HepG2 (cell line): ENCODE measurements around the gene ACTR6. TPM values are rescaled to one million over a fixed set of nuclear protein-coding genes. Genes with fewer than 3 reads are reported as not detected.

ENCODE experiments used
- ATAC-seq: fragments of 200-7000 bp; cut with Tn5 transposase; 3 replicates; pipeline ENCODE4 v1.9.1; 2020; ENCODE audit warnings: mild to moderate bottlenecking, moderate library complexity
- BruUV-seq: library from RNA; stranded (reverse); fragments of 400-500 nt; replicated peaks from 2 replicates; lab custom pipeline; 2021; lab: Mats Ljungman, UMichigan
- CTCF ChIA-PET: fragments of 300-600 bp; formaldehyde crosslinking; extraction: SDS; loops from one replicate; lab custom pipeline; 2021; ENCODE audit warnings: low total read pairs, inconsistent platforms, low intra/inter-chr PET ratio; lab: Yijun Ruan, JAX
- POLR2A ChIA-PET: fragments of 350-600 bp; sonication (Branson Sonifier 250); formaldehyde crosslinking; loops from one replicate; lab custom pipeline; 2020; ENCODE audit warnings: antibody characterized with exemption, inconsistent platforms; lab: Yijun Ruan, JAX
- DNase-seq: peaks from one replicate; pipeline ENCODE4 v3.0.0-alpha.2; 2015; ENCODE audit warnings: low spot score
- FAIRE-seq: peaks from 3 replicates; lab custom pipeline; 2011; peaks lifted over from hg19 to GRCh38; lab: Jason Lieb, UNC
- H2AFZ ChIP-seq: one replicate; pipeline ENCODE4 v1.6.1; 2011; ENCODE audit warnings: low read length, inconsistent platforms
- H3K27ac ChIP-seq: fragments of 300-600 bp; 3 replicates; pipeline ENCODE4 v1.8.0; 2011; ENCODE audit warnings: mixed run types, mild to moderate bottlenecking, mixed read lengths, low read length, inconsistent platforms; ENCODE audit not compliant: insufficient read depth; ENCODE audit errors: extremely low read length
- H3K27me3 ChIP-seq, 2 experiments: fragments of 200-600 bp in 1 of 2; 2 replicates in 1 of 2; 3 replicates in 1 of 2; pipeline versions ENCODE4 v1.6.0 to v1.8.0; 2011; ENCODE audit warnings: low read length in 2 of 2, mild to moderate bottlenecking in 2 of 2, moderate library complexity in 2 of 2, inconsistent platforms in 1 of 2; ENCODE audit not compliant: insufficient read depth in 2 of 2, control insufficient read depth in 1 of 2
- H3K36me3 ChIP-seq, 2 experiments: fragments of 200-600 bp in 1 of 2; replicated peaks in 1 of 2; 2 replicates in 1 of 2; 3 replicates in 1 of 2; pipeline versions ENCODE4 v1.5.1 to v1.8.0; 2011; ENCODE audit warnings: low read length in 2 of 2, inconsistent platforms in 1 of 2; ENCODE audit not compliant: insufficient read depth in 2 of 2, control insufficient read depth in 1 of 2
- H3K4me1 ChIP-seq: 2 replicates; pipeline ENCODE4 v1.5.1; 2012; ENCODE audit warnings: low read length, inconsistent platforms; ENCODE audit not compliant: insufficient read depth
- H3K4me2 ChIP-seq: 2 replicates; pipeline ENCODE4 v1.6.0; 2011; ENCODE audit warnings: low read depth, low read length, inconsistent platforms
- H3K4me3 ChIP-seq, 3 experiments: fragments of 200-600 bp in 1 of 3; sonication (generic), shearing (Covaris generic) in 1 of 3; replicated peaks in 1 of 3; 2 replicates each; pipeline ENCODE4 v1.5.1; 2011 to 2016; ENCODE audit warnings: low read length in 3 of 3, inconsistent platforms in 2 of 3, low read depth in 2 of 3, mild to moderate bottlenecking in 2 of 3, control low read depth in 1 of 3, mixed read lengths in 1 of 3; ENCODE audit not compliant: insufficient read depth in 1 of 3
- H3K79me2 ChIP-seq: one replicate; pipeline ENCODE4 v1.6.1; 2011; ENCODE audit warnings: low read length, inconsistent platforms; ENCODE audit not compliant: insufficient read depth
- H3K9ac ChIP-seq: 2 replicates; pipeline ENCODE4 v1.6.0; 2011; ENCODE audit warnings: mild to moderate bottlenecking, low read depth, low read length, inconsistent platforms; ENCODE audit not compliant: insufficient read depth
- H3K9me3 ChIP-seq: 2 replicates; pipeline ENCODE4 v1.5.1; 2012; ENCODE audit warnings: mild to moderate bottlenecking, low read length
- H4K20me1 ChIP-seq: 2 replicates; pipeline ENCODE4 v1.6.0; 2011; ENCODE audit warnings: inconsistent platforms, mild to moderate bottlenecking, low read length, moderate library complexity; ENCODE audit not compliant: insufficient read depth
- FOXA1 ChIP-seq, 2 experiments: fragments of 450-650 bp in 1 of 2; sonication (generic) in 1 of 2; formaldehyde crosslinking in 1 of 2; IDR thresholded peaks; 2 replicates each; pipeline versions ENCODE4 v1.4.0 to v1.6.1; 2016 to 2020; ENCODE audit warnings: missing genetic modification reagents in 1 of 2
- MAFF ChIP-seq: IDR thresholded peaks from 2 replicates; pipeline ENCODE4 v1.6.1; 2011; ENCODE audit warnings: low read depth, low read length, improper control_type of control experiment
- MAFK ChIP-seq, 2 experiments: IDR thresholded peaks in 1 of 2; conservative IDR thresholded peaks in 1 of 2; 2 replicates each; pipeline ENCODE4 v1.6.1; 2011; ENCODE audit warnings: improper control_type of control experiment in 2 of 2, low read length in 2 of 2
- NCOR1 ChIP-seq: fragments of 200-600 bp; sonication (generic); IDR thresholded peaks from 2 replicates; pipeline ENCODE4 v1.7.0; 2017; ENCODE audit warnings: antibody characterized with exemption, low read length, borderline replicate concordance
- POGZ ChIP-seq: sonication (generic); formaldehyde crosslinking; IDR thresholded peaks from 2 replicates; pipeline ENCODE4 v1.4.0; 2020; ENCODE audit warnings: mild to moderate bottlenecking, missing genetic modification reagents
- SMAD9 ChIP-seq: sonication (generic); formaldehyde crosslinking; IDR thresholded peaks from 2 replicates; pipeline ENCODE4 v1.5.1; 2020; ENCODE audit warnings: mild to moderate bottlenecking, missing genetic modification reagents
- SNAPC5 ChIP-seq: sonication (generic); formaldehyde crosslinking; IDR thresholded peaks from 2 replicates; pipeline ENCODE4 v1.8.1; 2023; ENCODE audit warnings: mild to moderate bottlenecking, missing genetic modification reagents, borderline replicate concordance
- SP4 ChIP-seq: sonication (generic); formaldehyde crosslinking; IDR thresholded peaks from 2 replicates; pipeline ENCODE4 v1.8.1; 2023; ENCODE audit warnings: mild to moderate bottlenecking, missing genetic modification reagents
- TBX2 ChIP-seq: sonication (generic); formaldehyde crosslinking; IDR thresholded peaks from 2 replicates; pipeline ENCODE4 v1.5.0; 2020; ENCODE audit warnings: missing genetic modification reagents, mild to moderate bottlenecking, borderline replicate concordance
- TGIF2 ChIP-seq: IDR thresholded peaks from 2 replicates; pipeline ENCODE4 v1.6.1; 2016; ENCODE audit warnings: control low read depth, missing compliant biosample characterization
- ZBTB21 ChIP-seq: sonication (generic); formaldehyde crosslinking; IDR thresholded peaks from 2 replicates; pipeline ENCODE4 v1.4.0; 2020; ENCODE audit warnings: missing genetic modification reagents
- ZBTB34 ChIP-seq: sonication (generic); formaldehyde crosslinking; IDR thresholded peaks from 2 replicates; pipeline ENCODE4 v1.8.0; 2022; ENCODE audit warnings: mild to moderate bottlenecking, missing genetic modification reagents
- ZBTB43 ChIP-seq: sonication (generic); formaldehyde crosslinking; conservative IDR thresholded peaks from 2 replicates; pipeline ENCODE4 v1.4.0; 2020; ENCODE audit warnings: missing genetic modification reagents
- ZNF615 ChIP-seq: sonication (generic); formaldehyde crosslinking; IDR thresholded peaks from 2 replicates; pipeline ENCODE4 v1.5.0; 2020; ENCODE audit warnings: mild to moderate bottlenecking, missing genetic modification reagents, borderline replicate concordance
- WGBS: methylation state at CpG from one replicate; pipeline ENCODE4 v1.1.6; 2017; ENCODE audit warnings: low lambda C conversion rate; 5-methylcytosine and 5-hydroxymethylcytosine counted together
- in situ Hi-C: cut with HindIII; loops from 2 replicates; pipeline ENCODE4 v1.10.0; 2017; ENCODE audit warnings: low pct_unique_long_range_greater_than_20kb; ENCODE audit not compliant: extremely low pct_ligation_motif_present
- intact Hi-C: fragments of 100-400 bp; cut with micrococcal nuclease; formaldehyde crosslinking; loops from one replicate; pipeline ENCODE4 v1.10.0; 2022; ENCODE audit not compliant: unreplicated experiment
- polyA plus RNA-seq, 8 experiments: library from polyadenylated mRNA; depleted of rRNA in 3 of 8; stranded (reverse) in 7 of 8; unstranded in 1 of 8; fragments of >200 nt; fragmentation: Illumina TruSeq in 4 of 8; extraction: Trizol in 4 of 8; gene quantifications; 2 replicates each; pipeline versions ENCODE4 v1.2.1 to v1.2.3, GENCODE V29; 2011 to 2016; ENCODE audit warnings: low read depth in 4 of 8, missing spikeins in 1 of 8, mixed read lengths in 1 of 8; ENCODE audit not compliant: insufficient read depth in 1 of 8
- total RNA-seq, 5 experiments: library from RNA; depleted of rRNA; stranded (reverse); fragments of >200 nt; fragmentation: Illumina TruSeq; extraction: Trizol; gene quantifications; 2 replicates each; pipeline ENCODE4 v1.2.3, GENCODE V29; 2016; ENCODE audit warnings: low read depth in 1 of 5
- TF ChIP-seq, protein P1 (sequence below): sonication (generic); formaldehyde crosslinking; IDR thresholded peaks from 2 replicates; pipeline ENCODE4 v1.4.0; 2020; ENCODE audit warnings: missing genetic modification reagents

The ACTR6 gene
- total and polyA plus RNA-seq, 2 of the 13 experiments (the other 11 are each of a cell fraction or from before 2014, with no cell fraction given) = 12.9 to 22.4 TPM

DNA sequence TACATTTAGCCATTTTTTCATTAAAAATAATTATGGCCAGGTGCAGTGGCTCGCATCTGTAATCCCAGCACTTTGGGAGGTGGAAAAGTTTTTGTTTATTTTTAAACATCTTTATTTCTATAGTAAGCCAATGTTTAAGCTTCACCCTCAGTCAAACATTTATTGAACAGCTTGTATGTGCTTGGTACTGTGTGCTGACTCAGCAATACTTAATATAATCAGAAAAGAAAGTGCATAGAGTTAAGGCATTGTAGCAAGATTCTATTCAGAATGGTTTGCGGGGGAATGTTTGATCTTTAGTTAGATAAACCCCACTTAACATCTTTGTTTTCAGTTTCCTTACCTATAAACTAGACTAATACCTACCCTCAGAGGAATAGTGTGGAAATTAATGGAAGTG, 11.1 kb downstream of the ACTR6 start:
- DNase-seq (no peak), FAIRE-seq (no peak), ATAC-seq (no peak)
- no peak overlapping the region for H3K4me3 ChIP-seq
- 95% methylated on average over 2 of the region's 2 CpGs for WGBS
- H3K9ac ChIP-seq = no peak overlapping the region
- no TSS peak for BruUV-seq
- peaks cover 8 to 48% of the 10 kb centered on the region in 2 experiments for H3K36me3 ChIP-seq
- TF ChIP-seq NCOR1 = no peak
- TF ChIP-seq ZBTB43 = no peak
- TF ChIP-seq SNAPC5 = no peak
- TF ChIP-seq ZNF615 = no peak
- TF ChIP-seq SMAD9 (CRISPR knock-in tag) = no peak
- no peak for TF ChIP-seq SP4 (CRISPR knock-in tag)
- no peak for TF ChIP-seq FOXA1 (IDR thresholded peaks at IDR 0.05)
- TF ChIP-seq FOXA1 (CRISPR knock-in tag; IDR thresholded peaks at IDR 0.05) = no peak
- peak; percentile 99 for TF ChIP-seq MAFF
- TF ChIP-seq TBX2 (CRISPR knock-in tag) = no peak
- no peak for TF ChIP-seq ZBTB34
- no peak for TF ChIP-seq ZBTB21 (CRISPR knock-in tag)
- no peak for TF ChIP-seq TGIF2
- TF ChIP-seq, protein P1, sequence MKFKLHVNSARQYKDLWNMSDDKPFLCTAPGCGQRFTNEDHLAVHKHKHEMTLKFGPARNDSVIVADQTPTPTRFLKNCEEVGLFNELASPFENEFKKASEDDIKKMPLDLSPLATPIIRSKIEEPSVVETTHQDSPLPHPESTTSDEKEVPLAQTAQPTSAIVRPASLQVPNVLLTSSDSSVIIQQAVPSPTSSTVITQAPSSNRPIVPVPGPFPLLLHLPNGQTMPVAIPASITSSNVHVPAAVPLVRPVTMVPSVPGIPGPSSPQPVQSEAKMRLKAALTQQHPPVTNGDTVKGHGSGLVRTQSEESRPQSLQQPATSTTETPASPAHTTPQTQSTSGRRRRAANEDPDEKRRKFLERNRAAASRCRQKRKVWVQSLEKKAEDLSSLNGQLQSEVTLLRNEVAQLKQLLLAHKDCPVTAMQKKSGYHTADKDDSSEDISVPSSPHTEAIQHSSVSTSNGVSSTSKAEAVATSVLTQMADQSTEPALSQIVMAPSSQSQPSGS (CRISPR knock-in tag) = no peak
- TF ChIP-seq POGZ (CRISPR knock-in tag) = no peak
- peak; percentile 99 to 100 for TF ChIP-seq MAFK (conservative IDR thresholded peaks at IDR 0.05 in 1 of 2, IDR thresholded peaks at IDR 0.05 in 1 of 2; ENCODE audit: low read length in 2 of 2)
- in situ Hi-C loops (no loop called here), intact Hi-C loops (no loop called here)
- no peaks in the 10 kb centered on the region for H3K79me2 ChIP-seq
- H3K27ac ChIP-seq = no peak overlapping the region
- POLR2A ChIA-PET = interaction anchor here (1.7 kb wide), 1 partner anchor 11 kb away, joined by 4 read pairs; the partner anchor contains the start of gene ACTR6
- H3K4me1 ChIP-seq = peaks cover 39% of the 10 kb centered on the region
- H3K4me2 ChIP-seq = no peak overlapping the region
- CTCF ChIA-PET = no interaction called here
- no peaks in the 10 kb centered on the region for H3K9me3 ChIP-seq
- no peak overlapping the region for H2AFZ ChIP-seq
- no peaks in the 10 kb centered on the region for H3K27me3 ChIP-seq
- H4K20me1 ChIP-seq = no peaks in the 10 kb centered on the region
